H9 (cell line): ENCODE measurements around the gene ARMC9. TPM values are rescaled to one million over a fixed set of nuclear protein-coding genes. Genes with fewer than 3 reads are reported as not detected.

ENCODE experiments used
- DNase-seq: peaks from one replicate; pipeline ENCODE4 v3.0.0-alpha.2; 2017
- H2AFZ ChIP-seq: one replicate; pipeline ENCODE4 v1.6.1; 2013; ENCODE audit warnings: mild to moderate bottlenecking, low read length, control low read depth, moderate library complexity
- H2AK5ac ChIP-seq: 2 replicates; pipeline ENCODE4 v1.6.1; 2013; ENCODE audit warnings: low read length, control low read depth, mixed read lengths; ENCODE audit not compliant: insufficient read length
- H2BK120ac ChIP-seq: one replicate; pipeline ENCODE4 v1.6.1; 2013; ENCODE audit warnings: low read depth, mild to moderate bottlenecking, low read length, control low read depth, inconsistent platforms; ENCODE audit not compliant: poor library complexity, severe bottlenecking
- H2BK12ac ChIP-seq: 2 replicates; pipeline ENCODE4 v1.6.1; 2013; ENCODE audit warnings: low read length, control low read depth, mixed read lengths, low read depth; ENCODE audit not compliant: insufficient read length
- H2BK15ac ChIP-seq: 2 replicates; pipeline ENCODE4 v1.6.1; 2013; ENCODE audit warnings: low read depth, low read length, control low read depth
- H2BK20ac ChIP-seq: one replicate; pipeline ENCODE4 v1.6.1; 2013; ENCODE audit warnings: low read depth, mild to moderate bottlenecking, low read length, control low read depth, inconsistent platforms; ENCODE audit not compliant: poor library complexity, severe bottlenecking
- H2BK5ac ChIP-seq: 2 replicates; pipeline ENCODE4 v1.6.1; 2013; ENCODE audit warnings: low read length, control low read depth, mixed read lengths; ENCODE audit not compliant: insufficient read length
- H3K14ac ChIP-seq: 2 replicates; pipeline ENCODE4 v1.6.1; 2013; ENCODE audit warnings: low read length, control low read depth; ENCODE audit not compliant: insufficient read depth
- H3K18ac ChIP-seq: 2 replicates; pipeline ENCODE4 v1.6.1; 2013; ENCODE audit warnings: low read depth, mild to moderate bottlenecking, mixed read lengths, low read length, control low read depth; ENCODE audit not compliant: insufficient read length
- H3K23ac ChIP-seq: 2 replicates; pipeline ENCODE4 v1.6.1; 2013; ENCODE audit warnings: low read length, control low read depth, mixed read lengths, low read depth; ENCODE audit not compliant: insufficient read length
- H3K23me2 ChIP-seq: 2 replicates; pipeline ENCODE4 v1.6.1; 2013; ENCODE audit warnings: low read depth, mild to moderate bottlenecking, mixed read lengths, low read length, control low read depth; ENCODE audit not compliant: insufficient read length, poor library complexity, severe bottlenecking
- H3K27ac ChIP-seq: 2 replicates; pipeline ENCODE4 v1.5.1; 2013; ENCODE audit warnings: low read length, control low read depth, mixed read lengths, low read depth; ENCODE audit not compliant: insufficient read length
- H3K27me3 ChIP-seq: 2 replicates; pipeline ENCODE4 v1.6.1; 2013; ENCODE audit warnings: low read length, control low read depth, inconsistent platforms; ENCODE audit not compliant: insufficient read depth
- H3K4ac ChIP-seq: 2 replicates; pipeline ENCODE4 v1.6.1; 2013; ENCODE audit warnings: low read depth, mild to moderate bottlenecking, control low read depth, inconsistent platforms, low read length, moderate library complexity
- H3K4me1 ChIP-seq: 2 replicates; pipeline ENCODE4 v1.6.1; 2013; ENCODE audit warnings: low read length, control low read depth, inconsistent platforms; ENCODE audit not compliant: insufficient read depth
- H3K4me2 ChIP-seq: 2 replicates; pipeline ENCODE4 v1.6.1; 2013; ENCODE audit warnings: low read length, control low read depth, mixed read lengths; ENCODE audit not compliant: insufficient read length, insufficient read depth
- H3K56ac ChIP-seq: 2 replicates; pipeline ENCODE4 v1.6.1; 2013; ENCODE audit warnings: low read depth, mild to moderate bottlenecking, mixed read lengths, low read length, control low read depth; ENCODE audit not compliant: insufficient read length
- H3K79me1 ChIP-seq: 2 replicates; pipeline ENCODE4 v1.6.1; 2013; ENCODE audit warnings: low read depth, mild to moderate bottlenecking, moderate library complexity, low read length, control low read depth, inconsistent platforms; ENCODE audit not compliant: insufficient read depth, poor library complexity, severe bottlenecking
- H3K79me2 ChIP-seq: 2 replicates; pipeline ENCODE4 v1.6.1; 2013; ENCODE audit warnings: low read length, control low read depth, inconsistent platforms; ENCODE audit not compliant: insufficient read depth
- H3K9ac ChIP-seq: 2 replicates; pipeline ENCODE4 v1.6.1; 2013; ENCODE audit warnings: low read length, control low read depth, mixed read lengths; ENCODE audit not compliant: insufficient read length; ENCODE audit errors: extremely low read depth
- H3K9me3 ChIP-seq: one replicate; pipeline ENCODE4 v1.6.1; 2013; ENCODE audit warnings: low read depth, low read length, inconsistent platforms; ENCODE audit not compliant: control insufficient read depth
- H3T11ph ChIP-seq: one replicate; pipeline ENCODE4 v1.6.1; 2013; ENCODE audit warnings: mild to moderate bottlenecking, low read length, control low read depth, inconsistent platforms
- H4K20me1 ChIP-seq: one replicate; pipeline ENCODE4 v1.6.1; 2013; ENCODE audit not compliant: control insufficient read depth, insufficient read length, insufficient read depth
- H4K5ac ChIP-seq: 2 replicates; pipeline ENCODE4 v1.6.1; 2013; ENCODE audit warnings: low read depth, mild to moderate bottlenecking, mixed read lengths, low read length, control low read depth; ENCODE audit not compliant: insufficient read length
- H4K8ac ChIP-seq: replicated peaks from 2 replicates; pipeline ENCODE4 v1.6.1; 2013; ENCODE audit warnings: low read length, control low read depth, mixed read lengths, low read depth; ENCODE audit not compliant: insufficient read length
- H4K91ac ChIP-seq: 2 replicates; pipeline ENCODE4 v1.6.1; 2013; ENCODE audit warnings: low read depth, mild to moderate bottlenecking, moderate library complexity, mixed read lengths, low read length, control low read depth; ENCODE audit not compliant: insufficient read length
- H3K27ac Mint-ChIP-seq, 3 experiments: 2 replicates in 2 of 3; 3 replicates in 1 of 3; pipeline ENCODE4 v1.8.0; 2020 to 2021; ENCODE audit warnings: mixed read lengths in 3 of 3, mild to moderate bottlenecking in 1 of 3, moderate library complexity in 1 of 3
- H3K27me3 Mint-ChIP-seq: 2 replicates; pipeline ENCODE4 v1.8.0; 2021; ENCODE audit warnings: low read depth, mild to moderate bottlenecking, moderate library complexity, mixed read lengths
- H3K36me3 Mint-ChIP-seq, 3 experiments: 2 replicates in 2 of 3; 3 replicates in 1 of 3; pipeline ENCODE4 v1.8.0; 2020 to 2021; ENCODE audit warnings: low read depth in 3 of 3, mixed read lengths in 3 of 3; ENCODE audit not compliant: insufficient read depth in 1 of 3
- H3K4me1 Mint-ChIP-seq, 2 experiments: 2 replicates each; pipeline ENCODE4 v1.8.0; 2020; ENCODE audit warnings: mixed read lengths in 2 of 2
- H3K4me3 Mint-ChIP-seq, 2 experiments: 2 replicates in 1 of 2; 3 replicates in 1 of 2; pipeline ENCODE4 v1.8.0; 2020 to 2021; ENCODE audit warnings: mild to moderate bottlenecking in 2 of 2, mixed read lengths in 2 of 2, moderate library complexity in 1 of 2
- H3K9me3 Mint-ChIP-seq, 2 experiments: 2 replicates in 1 of 2; 3 replicates in 1 of 2; pipeline ENCODE4 v1.8.0; 2020; ENCODE audit warnings: mild to moderate bottlenecking in 2 of 2, mixed read lengths in 2 of 2, moderate library complexity in 1 of 2
- WGBS: extraction: QIAGEN DNeasy Blood & Tissue Kit; methylation state at CpG from one replicate; pipeline ENCODE4 v1.1.7; 2013; ENCODE audit warnings: missing lambda C conversion rate, low lambda C conversion rate, mixed read lengths; ENCODE audit not compliant: insufficient read length; ENCODE audit errors: extremely low coverage; 5-methylcytosine and 5-hydroxymethylcytosine counted together
- total RNA-seq: library from RNA; stranded (reverse); gene quantifications from 2 replicates; pipeline ENCODE4 v1.2.1, GENCODE V29; 2021
- TF ChIP-seq, protein P1 (sequence below): fragments of 200-600 bp; sonication (generic); conservative IDR thresholded peaks from 3 replicates; pipeline ENCODE4 v1.8.0; 2021; ENCODE audit warnings: antibody characterized with exemption, mild to moderate bottlenecking

The ARMC9 gene
- total RNA-seq, 1 experiment from 2014 or later, result 37.6 TPM

DNA sequence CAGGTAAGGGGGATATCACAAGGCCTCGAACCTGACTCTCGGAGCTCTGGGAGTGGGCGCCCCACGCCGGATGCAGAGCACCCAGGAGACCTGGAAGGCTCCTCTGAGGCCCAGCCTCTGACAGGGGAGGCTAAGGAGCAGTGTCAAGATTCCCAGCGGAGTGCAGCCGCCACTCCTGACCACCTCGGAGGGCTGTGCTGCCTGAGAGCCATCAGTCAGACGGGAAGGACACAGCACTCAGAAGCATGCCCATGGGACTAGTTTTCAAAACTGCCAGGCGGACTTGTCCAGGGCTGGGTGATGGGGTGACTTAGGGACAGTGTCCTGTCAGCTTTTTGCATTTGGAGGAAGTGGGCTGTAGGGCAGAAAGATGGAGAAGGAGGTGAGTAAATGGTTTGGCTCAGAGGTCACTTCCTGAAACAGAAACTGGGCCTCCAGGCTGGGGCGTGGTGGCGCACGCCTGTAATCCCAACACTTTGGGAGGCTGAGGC lies 162.5 kb downstream of the ARMC9 start:
- H3K14ac ChIP-seq, result no peak overlapping the region
- no peaks in the 10 kb centered on the region for H4K20me1 ChIP-seq
- H3K9ac ChIP-seq, result no peak overlapping the region
- H2BK20ac ChIP-seq, result no peak overlapping the region
- H3K4ac ChIP-seq, result no peak overlapping the region
- no peak overlapping the region for H3K23ac ChIP-seq
- no peak overlapping the region for H3K18ac ChIP-seq
- no peak overlapping the region for H2BK12ac ChIP-seq
- DNase-seq, result no peak
- H2BK120ac ChIP-seq, result no peak overlapping the region
- H3K9me3 Mint-ChIP-seq, result no peaks in the 10 kb centered on the region
- no peak overlapping the region for H3K4me3 Mint-ChIP-seq
- H4K91ac ChIP-seq, result peak overlapping the region; percentile 73
- no peak overlapping the region for H3K56ac ChIP-seq
- no peak overlapping the region for H2BK5ac ChIP-seq
- H3K4me1 Mint-ChIP-seq, result peaks cover 41 to 50% of the 10 kb centered on the region in 2 experiments
- H3K4me2 ChIP-seq, result no peak overlapping the region
- H3K27ac Mint-ChIP-seq, result peak overlapping the region in 2 of 3 experiments; percentile 68 to 81; a peak in 4 of 7 replicates
- H4K8ac ChIP-seq, result no peak overlapping the region
- no peak overlapping the region for H4K5ac ChIP-seq
- no peaks in the 10 kb centered on the region for H3K4me1 ChIP-seq
- no peak overlapping the region for H2AFZ ChIP-seq
- H3K27me3 ChIP-seq, result no peaks in the 10 kb centered on the region
- TF ChIP-seq, protein P1, sequence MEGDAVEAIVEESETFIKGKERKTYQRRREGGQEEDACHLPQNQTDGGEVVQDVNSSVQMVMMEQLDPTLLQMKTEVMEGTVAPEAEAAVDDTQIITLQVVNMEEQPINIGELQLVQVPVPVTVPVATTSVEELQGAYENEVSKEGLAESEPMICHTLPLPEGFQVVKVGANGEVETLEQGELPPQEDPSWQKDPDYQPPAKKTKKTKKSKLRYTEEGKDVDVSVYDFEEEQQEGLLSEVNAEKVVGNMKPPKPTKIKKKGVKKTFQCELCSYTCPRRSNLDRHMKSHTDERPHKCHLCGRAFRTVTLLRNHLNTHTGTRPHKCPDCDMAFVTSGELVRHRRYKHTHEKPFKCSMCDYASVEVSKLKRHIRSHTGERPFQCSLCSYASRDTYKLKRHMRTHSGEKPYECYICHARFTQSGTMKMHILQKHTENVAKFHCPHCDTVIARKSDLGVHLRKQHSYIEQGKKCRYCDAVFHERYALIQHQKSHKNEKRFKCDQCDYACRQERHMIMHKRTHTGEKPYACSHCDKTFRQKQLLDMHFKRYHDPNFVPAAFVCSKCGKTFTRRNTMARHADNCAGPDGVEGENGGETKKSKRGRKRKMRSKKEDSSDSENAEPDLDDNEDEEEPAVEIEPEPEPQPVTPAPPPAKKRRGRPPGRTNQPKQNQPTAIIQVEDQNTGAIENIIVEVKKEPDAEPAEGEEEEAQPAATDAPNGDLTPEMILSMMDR, result no peak
- no peak overlapping the region for H2BK15ac ChIP-seq
- H3K36me3 Mint-ChIP-seq, result peaks cover 4 to 9% (median 5%) of the 10 kb centered on the region in 3 experiments; a peak in 5 of 7 replicates
- H3K9me3 ChIP-seq, result no peaks in the 10 kb centered on the region
- H3K79me1 ChIP-seq, result no peaks in the 10 kb centered on the region
- no peak overlapping the region for H3T11ph ChIP-seq
- no CpG with 5 or more reads among the region's 13 CpGs for WGBS
- no peaks in the 10 kb centered on the region for H3K79me2 ChIP-seq
- H2AK5ac ChIP-seq, result no peak overlapping the region
- H3K23me2 ChIP-seq, result no peaks in the 10 kb centered on the region
- H3K27ac ChIP-seq, result no peak overlapping the region
- no peaks in the 10 kb centered on the region; the same call in 1 of the 2 replicates for H3K27me3 Mint-ChIP-seq
